GM13977 (cell line): ENCODE data around the gene LRMDA.

Experiments used
- DNase-seq: peaks from one replicate; pipeline ENCODE4 v3.0.0; 2012; ENCODE audit warnings: low spot score
- in situ Hi-C: fragments of 300-500 bp; cut with MboI; formaldehyde crosslinking; loops from one replicate; pipeline ENCODE4 v1.12.0; 2022; ENCODE audit warnings: low sequenced_read_pairs, low pct_unique_long_range_greater_than_20kb, mixed read lengths, inconsistent platforms; ENCODE audit not compliant: unreplicated experiment
- TF ChIP-seq, protein P1 (sequence below): IDR thresholded peaks from 2 replicates; pipeline ENCODE4 v1.5.1; 2012; ENCODE audit warnings: mild to moderate bottlenecking, control low read depth; ENCODE audit not compliant: insufficient read depth; ENCODE audit errors: extremely low read depth, missing control alignments

LRMDA gene

DNA sequence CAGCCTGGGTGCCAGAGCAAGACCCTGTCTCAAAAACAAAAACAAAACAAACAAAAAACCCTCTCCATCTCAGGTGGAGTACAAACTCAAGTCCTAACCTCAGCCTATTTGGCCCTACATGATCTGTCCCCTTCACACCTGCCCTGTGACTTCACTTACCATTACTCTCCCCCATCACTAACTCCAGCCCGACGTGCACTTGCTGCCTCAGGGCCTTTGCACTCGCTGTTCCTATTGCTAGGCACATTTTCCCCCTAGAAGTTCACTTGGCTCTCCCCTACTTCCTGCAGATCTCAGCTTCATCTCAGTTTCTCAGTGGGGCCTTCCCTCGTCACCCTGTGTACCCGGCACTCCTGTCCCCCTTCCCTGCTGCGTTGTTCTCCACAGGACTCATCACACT is 8.5 kb upstream of the LRMDA start:
- in situ Hi-C loops = no loop called here
- no peak for DNase-seq
- TF ChIP-seq, protein P1, sequence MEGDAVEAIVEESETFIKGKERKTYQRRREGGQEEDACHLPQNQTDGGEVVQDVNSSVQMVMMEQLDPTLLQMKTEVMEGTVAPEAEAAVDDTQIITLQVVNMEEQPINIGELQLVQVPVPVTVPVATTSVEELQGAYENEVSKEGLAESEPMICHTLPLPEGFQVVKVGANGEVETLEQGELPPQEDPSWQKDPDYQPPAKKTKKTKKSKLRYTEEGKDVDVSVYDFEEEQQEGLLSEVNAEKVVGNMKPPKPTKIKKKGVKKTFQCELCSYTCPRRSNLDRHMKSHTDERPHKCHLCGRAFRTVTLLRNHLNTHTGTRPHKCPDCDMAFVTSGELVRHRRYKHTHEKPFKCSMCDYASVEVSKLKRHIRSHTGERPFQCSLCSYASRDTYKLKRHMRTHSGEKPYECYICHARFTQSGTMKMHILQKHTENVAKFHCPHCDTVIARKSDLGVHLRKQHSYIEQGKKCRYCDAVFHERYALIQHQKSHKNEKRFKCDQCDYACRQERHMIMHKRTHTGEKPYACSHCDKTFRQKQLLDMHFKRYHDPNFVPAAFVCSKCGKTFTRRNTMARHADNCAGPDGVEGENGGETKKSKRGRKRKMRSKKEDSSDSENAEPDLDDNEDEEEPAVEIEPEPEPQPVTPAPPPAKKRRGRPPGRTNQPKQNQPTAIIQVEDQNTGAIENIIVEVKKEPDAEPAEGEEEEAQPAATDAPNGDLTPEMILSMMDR = no peak

DNA sequence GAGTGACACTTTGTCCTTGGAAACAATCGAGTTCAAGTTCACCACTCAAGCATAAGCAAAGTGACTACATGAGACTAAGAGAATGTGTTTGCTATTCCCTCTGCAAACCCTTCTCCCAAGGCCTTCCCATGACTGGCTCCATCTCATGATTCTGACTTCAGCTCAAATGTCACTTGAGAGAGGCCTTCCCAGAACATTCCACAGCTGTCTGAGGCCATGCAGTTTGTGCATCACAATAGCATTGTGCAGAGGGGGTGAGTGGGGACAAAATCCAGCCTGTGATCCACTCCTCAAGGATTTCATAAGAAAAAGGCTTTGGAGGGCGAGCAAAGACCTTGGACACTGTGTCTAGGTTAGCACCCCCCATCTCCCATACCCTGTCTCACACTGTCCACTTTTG is 6.9 kb upstream of the LRMDA start:
- TF ChIP-seq, protein P1 = no peak
- in situ Hi-C loops = no loop called here
- DNase-seq = no peak

DNA sequence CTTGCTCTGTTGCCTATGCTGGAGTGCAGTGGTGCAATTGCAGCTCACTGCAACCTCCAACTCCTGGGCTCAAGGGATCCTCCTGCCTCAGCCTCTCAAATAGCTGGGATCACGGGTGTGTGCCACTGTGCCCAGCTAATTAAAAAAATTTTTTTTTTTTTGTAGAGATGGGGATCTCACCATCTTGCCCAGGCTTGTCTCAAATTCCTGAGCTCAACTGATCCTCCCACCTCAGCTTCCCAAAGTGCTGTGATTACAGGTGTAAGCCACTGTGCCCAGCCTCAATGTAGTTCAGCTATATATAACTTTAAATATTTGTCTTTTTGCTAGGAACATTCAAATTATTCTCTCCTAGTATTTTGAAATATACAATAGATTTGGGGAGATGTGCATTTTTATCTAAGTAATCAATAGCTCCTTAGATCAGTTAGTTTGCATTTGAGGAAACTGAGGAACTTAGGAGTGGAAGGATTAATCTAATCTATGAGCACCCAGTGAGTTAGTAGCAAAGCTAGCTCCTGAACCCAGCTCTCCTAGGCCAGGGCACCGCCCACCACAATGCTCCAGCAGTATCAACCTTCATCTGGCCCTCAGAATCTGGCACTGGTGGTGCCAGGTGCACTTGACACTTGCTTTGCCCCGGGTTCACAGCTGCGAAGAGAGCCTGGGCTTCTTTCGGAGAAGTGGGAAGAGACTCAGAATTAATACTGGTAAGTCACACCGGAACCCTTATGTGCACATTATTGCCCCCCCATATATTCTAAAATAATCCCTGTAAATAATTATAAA is 5.9 kb upstream of the LRMDA start:
- TF ChIP-seq, protein P1 = no peak
- no peak for DNase-seq
- in situ Hi-C loops = no loop called here

DNA sequence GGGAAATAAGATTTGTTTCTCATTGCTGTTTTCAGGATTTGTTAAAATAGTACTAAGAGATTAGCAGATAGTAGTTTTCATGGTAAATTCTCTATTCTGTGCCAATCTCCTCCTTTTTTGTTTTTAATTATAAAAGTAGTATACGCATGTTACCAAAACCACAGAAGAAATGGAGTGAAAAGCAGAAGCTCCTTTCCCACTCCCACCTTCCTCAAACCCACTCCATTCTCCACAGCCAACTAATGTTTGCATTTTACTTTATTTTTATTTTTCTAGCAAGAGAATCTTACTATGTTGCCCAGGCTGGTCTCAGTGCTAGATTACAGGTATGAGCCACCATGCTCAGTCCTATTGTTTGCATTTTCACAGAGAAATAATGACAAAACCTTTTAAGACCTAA is 4.5 kb upstream of the LRMDA start:
- in situ Hi-C loops = no loop called here
- TF ChIP-seq, protein P1 = no peak
- DNase-seq = no peak

DNA sequence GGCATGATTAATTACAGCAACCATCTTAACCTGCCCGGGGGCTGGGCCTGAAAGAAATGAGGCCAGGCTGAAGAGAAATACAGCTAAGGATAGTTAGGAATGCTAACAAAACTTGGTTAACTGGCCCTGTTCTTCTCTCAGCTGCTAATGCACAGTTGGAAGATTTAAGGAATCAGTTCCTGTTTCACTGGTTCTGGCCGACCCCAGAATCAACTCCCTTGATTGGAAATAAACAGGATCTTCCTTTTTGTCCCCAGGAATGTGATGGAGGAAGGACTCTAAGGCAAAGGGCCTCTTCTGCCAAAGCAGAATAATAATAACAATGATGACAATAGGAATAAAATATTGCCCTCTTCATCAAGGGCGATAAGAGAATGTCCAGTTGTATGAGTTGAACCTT is 3.5 kb upstream of the LRMDA start:
- no peak for DNase-seq
- TF ChIP-seq, protein P1 = no peak
- in situ Hi-C loops = no loop called here

DNA sequence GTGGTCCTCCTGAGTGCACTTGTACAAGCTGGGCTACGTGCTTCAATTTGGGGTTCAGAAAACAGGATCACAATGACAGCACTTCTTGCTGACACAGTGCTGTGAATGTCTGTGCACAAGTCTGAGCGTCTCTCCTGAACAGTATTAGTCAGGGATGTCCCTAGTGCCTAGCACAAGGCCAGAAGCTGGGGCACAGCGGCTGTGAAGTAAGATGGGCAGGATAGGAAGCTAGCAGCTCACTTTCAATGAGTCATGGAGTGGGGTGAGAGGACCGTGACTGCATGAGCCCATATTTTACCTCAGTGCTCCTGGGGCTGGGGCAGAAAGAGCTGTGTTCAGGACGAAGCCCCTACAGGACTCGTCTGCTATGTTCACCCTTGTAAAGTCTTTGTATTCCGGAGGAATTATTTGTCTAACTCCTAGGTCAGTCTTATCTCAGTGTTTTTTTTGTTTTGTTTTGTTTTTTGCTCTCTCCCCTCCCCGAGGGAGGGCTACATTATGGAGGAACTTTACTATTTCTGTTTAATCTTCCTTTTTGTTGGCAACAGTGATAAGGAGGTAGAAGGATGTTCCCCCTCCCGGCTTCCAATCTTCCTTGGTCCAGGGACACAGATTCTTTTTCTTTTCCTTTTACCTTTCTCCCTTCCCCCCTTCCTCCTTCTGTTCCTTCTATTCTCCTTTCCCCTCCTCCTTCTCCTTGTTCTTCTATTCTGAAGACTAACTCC is 2.8 kb upstream of the LRMDA start:
- in situ Hi-C loops = no loop called here
- no peak for DNase-seq
- TF ChIP-seq, protein P1 = no peak
